HG03575 (cell line): Measurements from ENCODE around the gene FKBP8.
"Not testable (repeated sequence)": the region's sequence is repeated elsewhere in the genome, so short reads cannot be mapped to it uniquely, and the experiment has no call there.

Source experiments
- ATAC-seq: cut with Tn5 transposase; IDR thresholded peaks from one replicate; pipeline ENCODE4 v1.9.1; 2021; ENCODE audit not compliant: unreplicated experiment, insufficient number of reproducible peaks, low FRiP score; ENCODE audit errors: extremely low read depth

The FKBP8 gene

GRCh38 chr19:18526316-18526715 is 17.1 kb downstream of the FKBP8 start:
- ATAC-seq = no peak

GRCh38 chr19:18523841-18524240 is 19.5 kb downstream of the FKBP8 start:
- ATAC-seq = no peak

GRCh38 chr19:18522862-18523440 is 20.4 kb downstream of the FKBP8 start:
- ATAC-seq = not testable (repeated sequence)

- peak; percentile 65 for ATAC-seq
These were observed 21.1 kb downstream of the FKBP8 start for GRCh38 chr19:18522124-18522861.

GRCh38 chr19:18521692-18522123 is 21.7 kb downstream of the FKBP8 start, which contains the start of gene ELL:
Gene ELL (minus strand): TSS chr19:18522070. CDS start chr19:18522055, 15 bp downstream.
- no peak for ATAC-seq

- ATAC-seq = no peak
These were observed 22.3 kb downstream of the FKBP8 start for GRCh38 chr19:18520848-18521691.

GRCh38 chr19:18519962-18520847 is 23.2 kb downstream of the FKBP8 start:
- ATAC-seq = no peak

- no peak for ATAC-seq
These were observed 24.7 kb downstream of the FKBP8 start for GRCh38 chr19:18518639-18519038.

- no peak for ATAC-seq
These were observed 25.8 kb downstream of the FKBP8 start for GRCh38 chr19:18517606-18518005.

- no peak for ATAC-seq
These were observed 27.4 kb downstream of the FKBP8 start for GRCh38 chr19:18515959-18516358.

- ATAC-seq = no peak
These were observed 28.3 kb downstream of the FKBP8 start for GRCh38 chr19:18514800-18515682.

GRCh38 chr19:18513868-18514267 is 29.5 kb downstream of the FKBP8 start:
- no peak for ATAC-seq

GRCh38 chr19:18510216-18510615 is 33.2 kb downstream of the FKBP8 start:
- ATAC-seq = no peak

- no peak for ATAC-seq
These were observed 34.8 kb downstream of the FKBP8 start for GRCh38 chr19:18508585-18508984.

- ATAC-seq = no peak
These were observed 35.5 kb downstream of the FKBP8 start for GRCh38 chr19:18507727-18508440.

GRCh38 chr19:18507021-18507726 is 36.2 kb downstream of the FKBP8 start:
- no peak for ATAC-seq
